Hepatocyte (in vitro differentiated cells): ENCODE measurements around the gene PACSIN2.

Experiments
- EZH2 ChIP-seq: fragments of 200-600 bp; sonication (generic); IDR thresholded peaks from 2 replicates; pipeline ENCODE4 v1.6.1; 2016; ENCODE audit warnings: antibody characterized with exemption, mild to moderate bottlenecking, borderline replicate concordance
- TF ChIP-seq, protein P1 (sequence below): fragments of 200-600 bp; sonication (generic); IDR thresholded peaks from 2 replicates; pipeline ENCODE4 v1.5.1; 2016; ENCODE audit warnings: antibody characterized with exemption, mild to moderate bottlenecking; ENCODE audit not compliant: poor library complexity

DNA sequence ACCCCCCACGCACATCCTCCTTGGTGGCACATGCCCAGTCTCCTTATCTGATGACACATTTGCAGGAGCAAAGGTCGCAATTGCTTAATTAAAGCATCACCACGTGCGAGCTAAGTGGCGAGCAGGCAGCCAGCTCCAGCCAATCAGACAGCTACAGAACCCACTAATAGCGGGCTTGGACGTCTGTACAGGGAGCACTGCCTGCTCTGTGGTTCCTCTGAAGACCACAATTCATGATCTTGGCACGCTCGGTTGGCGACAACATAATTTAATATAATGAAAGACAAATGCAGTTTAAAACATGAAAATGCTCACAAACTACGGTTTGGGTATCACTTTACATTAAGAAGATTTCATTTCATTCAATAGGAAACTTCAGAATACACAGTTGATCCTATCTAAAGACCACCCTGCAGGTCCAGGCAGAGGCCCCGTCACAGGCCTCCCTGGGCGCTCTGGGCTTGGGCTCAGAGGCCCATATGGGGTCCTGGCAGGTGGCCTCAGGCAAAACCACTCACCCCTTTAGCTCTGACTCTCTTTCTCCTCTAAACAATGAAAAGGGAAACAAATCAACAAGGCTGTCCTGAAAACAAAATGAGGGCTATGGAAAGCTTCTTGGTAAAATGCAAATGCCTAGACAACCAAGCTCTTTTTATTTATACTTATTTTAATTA is 10.4 kb downstream of the PACSIN2 start:
- TF ChIP-seq, protein P1, sequence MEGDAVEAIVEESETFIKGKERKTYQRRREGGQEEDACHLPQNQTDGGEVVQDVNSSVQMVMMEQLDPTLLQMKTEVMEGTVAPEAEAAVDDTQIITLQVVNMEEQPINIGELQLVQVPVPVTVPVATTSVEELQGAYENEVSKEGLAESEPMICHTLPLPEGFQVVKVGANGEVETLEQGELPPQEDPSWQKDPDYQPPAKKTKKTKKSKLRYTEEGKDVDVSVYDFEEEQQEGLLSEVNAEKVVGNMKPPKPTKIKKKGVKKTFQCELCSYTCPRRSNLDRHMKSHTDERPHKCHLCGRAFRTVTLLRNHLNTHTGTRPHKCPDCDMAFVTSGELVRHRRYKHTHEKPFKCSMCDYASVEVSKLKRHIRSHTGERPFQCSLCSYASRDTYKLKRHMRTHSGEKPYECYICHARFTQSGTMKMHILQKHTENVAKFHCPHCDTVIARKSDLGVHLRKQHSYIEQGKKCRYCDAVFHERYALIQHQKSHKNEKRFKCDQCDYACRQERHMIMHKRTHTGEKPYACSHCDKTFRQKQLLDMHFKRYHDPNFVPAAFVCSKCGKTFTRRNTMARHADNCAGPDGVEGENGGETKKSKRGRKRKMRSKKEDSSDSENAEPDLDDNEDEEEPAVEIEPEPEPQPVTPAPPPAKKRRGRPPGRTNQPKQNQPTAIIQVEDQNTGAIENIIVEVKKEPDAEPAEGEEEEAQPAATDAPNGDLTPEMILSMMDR = no peak
- no peak for TF ChIP-seq EZH2
